LNCaP clone FGC (cell line): ENCODE results near the gene CLCA2.

ENCODE experiments used
- DNase-seq: peaks from one replicate; pipeline ENCODE4 v3.0.0-alpha.2; 2011; ENCODE audit warnings: low read depth
- H3K4me3 ChIP-seq: 2 replicates; pipeline ENCODE4 v1.5.1; 2011; ENCODE audit warnings: mild to moderate bottlenecking, low read depth, low read length, control low read depth
- TF ChIP-seq, protein P1 (sequence below): IDR thresholded peaks from 2 replicates; pipeline ENCODE4 v1.5.1; 2012; ENCODE audit warnings: mild to moderate bottlenecking; ENCODE audit not compliant: control insufficient read depth, insufficient read depth; ENCODE audit errors: extremely low read depth

The CLCA2 gene

DNA sequence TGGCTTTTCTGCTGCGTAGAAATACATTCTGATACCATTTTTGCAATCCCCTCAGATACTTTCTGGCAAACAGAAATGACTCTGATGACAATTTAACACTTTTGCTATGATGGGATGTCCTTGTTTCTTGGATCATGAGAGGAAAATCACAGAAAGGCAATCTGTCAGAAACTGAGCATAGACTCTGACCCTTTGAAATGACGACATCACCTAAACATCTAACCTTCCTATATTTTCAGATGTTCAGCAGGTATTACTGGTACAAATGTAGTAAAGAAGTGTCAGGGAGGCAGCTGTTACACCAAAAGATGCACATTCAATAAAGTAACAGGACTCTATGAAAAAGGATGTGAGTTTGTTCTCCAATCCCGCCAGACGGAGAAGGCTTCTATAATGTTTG lies 58.0 kb downstream of the CLCA2 start:
- DNase-seq, result no peak
- no peak overlapping the region for H3K4me3 ChIP-seq
- TF ChIP-seq, protein P1, sequence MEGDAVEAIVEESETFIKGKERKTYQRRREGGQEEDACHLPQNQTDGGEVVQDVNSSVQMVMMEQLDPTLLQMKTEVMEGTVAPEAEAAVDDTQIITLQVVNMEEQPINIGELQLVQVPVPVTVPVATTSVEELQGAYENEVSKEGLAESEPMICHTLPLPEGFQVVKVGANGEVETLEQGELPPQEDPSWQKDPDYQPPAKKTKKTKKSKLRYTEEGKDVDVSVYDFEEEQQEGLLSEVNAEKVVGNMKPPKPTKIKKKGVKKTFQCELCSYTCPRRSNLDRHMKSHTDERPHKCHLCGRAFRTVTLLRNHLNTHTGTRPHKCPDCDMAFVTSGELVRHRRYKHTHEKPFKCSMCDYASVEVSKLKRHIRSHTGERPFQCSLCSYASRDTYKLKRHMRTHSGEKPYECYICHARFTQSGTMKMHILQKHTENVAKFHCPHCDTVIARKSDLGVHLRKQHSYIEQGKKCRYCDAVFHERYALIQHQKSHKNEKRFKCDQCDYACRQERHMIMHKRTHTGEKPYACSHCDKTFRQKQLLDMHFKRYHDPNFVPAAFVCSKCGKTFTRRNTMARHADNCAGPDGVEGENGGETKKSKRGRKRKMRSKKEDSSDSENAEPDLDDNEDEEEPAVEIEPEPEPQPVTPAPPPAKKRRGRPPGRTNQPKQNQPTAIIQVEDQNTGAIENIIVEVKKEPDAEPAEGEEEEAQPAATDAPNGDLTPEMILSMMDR, result no peak

DNA sequence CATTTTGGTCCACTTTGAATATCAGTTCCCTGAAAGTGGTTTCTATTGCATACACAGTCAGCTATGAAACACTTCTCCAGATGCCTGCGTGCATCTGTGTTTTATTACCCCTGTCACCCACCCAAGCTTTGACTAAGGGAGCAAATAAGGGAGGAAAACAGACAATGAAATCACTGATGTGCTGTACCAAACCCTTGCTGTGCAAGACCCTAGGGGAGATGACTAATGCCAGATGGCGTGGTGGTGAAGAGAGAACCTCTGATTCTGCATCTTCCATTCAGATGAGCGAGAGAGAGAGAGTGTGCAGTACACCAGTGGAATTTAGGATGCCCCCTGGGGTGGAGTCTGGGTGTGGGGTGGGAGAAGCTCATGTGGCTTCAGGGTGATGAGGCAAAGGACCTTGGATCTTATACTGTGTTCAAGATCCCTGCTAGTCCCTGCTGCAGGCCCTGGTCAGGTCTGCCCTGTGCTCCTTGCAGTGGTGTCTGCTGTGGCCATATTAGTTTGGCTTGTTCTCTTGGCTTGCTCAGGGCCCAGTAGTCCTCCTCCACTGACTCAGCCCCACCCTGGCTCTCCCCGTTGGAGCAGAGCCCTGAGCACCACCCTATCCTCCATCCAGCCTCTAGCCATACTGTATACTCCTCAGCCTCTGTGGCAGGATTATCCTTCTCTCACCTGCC lies 63.3 kb downstream of the CLCA2 start:
- H3K4me3 ChIP-seq, result no peak overlapping the region
- TF ChIP-seq, protein P1, result no peak
- DNase-seq, result no peak

DNA sequence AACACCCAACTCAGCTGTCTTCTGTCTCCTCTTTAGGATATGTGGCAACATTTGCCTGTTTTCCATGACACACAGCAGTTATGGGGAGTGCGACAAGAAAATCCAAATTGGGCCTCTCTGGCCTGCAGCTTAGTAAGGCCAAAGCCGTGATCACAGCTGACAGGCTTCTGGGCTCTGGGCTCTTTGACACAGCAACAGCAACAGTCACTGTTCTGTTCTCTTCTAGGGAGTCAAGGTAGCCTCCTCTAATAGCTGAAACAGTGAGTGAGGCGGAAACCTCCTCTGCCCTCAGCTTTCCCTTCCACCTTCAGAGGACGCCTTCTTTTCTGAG lies 63.8 kb downstream of the CLCA2 start:
- no peak overlapping the region for H3K4me3 ChIP-seq
- no peak for DNase-seq
- TF ChIP-seq, protein P1, result no peak

- TF ChIP-seq, protein P1, result no peak
- H3K4me3 ChIP-seq, result no peak overlapping the region
- no peak for DNase-seq
These were observed 65.4 kb downstream of the CLCA2 start for GRCh38 chr1:86489242-86489878.

GRCh38 chr1:86491171-86491950 lies 67.4 kb downstream of the CLCA2 start:
- no peak overlapping the region for H3K4me3 ChIP-seq
- no peak for DNase-seq
- TF ChIP-seq, protein P1, result no peak

GRCh38 chr1:86498281-86498680 lies 74.3 kb downstream of the CLCA2 start:
- TF ChIP-seq, protein P1, result no peak
- no peak overlapping the region for H3K4me3 ChIP-seq
- no peak for DNase-seq
